IgD-negative memory B cell (primary cell): Measurements from ENCODE around the gene CTXN1. TPM values are rescaled to one million over a fixed set of nuclear protein-coding genes. Genes with fewer than 3 reads are reported as not detected.

ENCODE experiments used
- H3K27ac Mint-ChIP-seq, 3 donors: one replicate each; pipeline ENCODE4 v1.8.0; 2020 to 2022; ENCODE audit warnings: mild to moderate bottlenecking in 3 of 3, mixed read lengths in 3 of 3, moderate library complexity in 1 of 3
- H3K27me3 Mint-ChIP-seq: one replicate; pipeline ENCODE4 v1.8.0; 2021; ENCODE audit warnings: mixed read lengths
- H3K36me3 Mint-ChIP-seq: one replicate; pipeline ENCODE4 v1.8.0; 2020; ENCODE audit warnings: mild to moderate bottlenecking, mixed read lengths
- H3K4me1 Mint-ChIP-seq, 3 donors: one replicate each; pipeline ENCODE4 v1.8.0; 2020 to 2022; ENCODE audit warnings: mixed read lengths in 3 of 3, mild to moderate bottlenecking in 1 of 3
- H3K4me3 Mint-ChIP-seq, 4 donors: one replicate each; pipeline ENCODE4 v1.8.0; 2020 to 2022; ENCODE audit warnings: mild to moderate bottlenecking in 4 of 4, mixed read lengths in 4 of 4, moderate library complexity in 3 of 4
- H3K9me3 Mint-ChIP-seq, 3 donors: one replicate each; pipeline ENCODE4 v1.8.0; 2020 to 2021; ENCODE audit warnings: mixed read lengths in 3 of 3, mild to moderate bottlenecking in 1 of 3
- polyA plus RNA-seq: library from polyadenylated mRNA; unstranded; fragments of 300-500 nt; fragmentation: Illumina TruSeq; gene quantifications from one replicate; pipeline ENCODE4 v1.2.3, GENCODE V29; 2021

CTXN1 gene
- polyA plus RNA-seq, 1 donor from 2014 or later, result not detected

- H3K27me3 Mint-ChIP-seq, result peaks cover 26% of the 10 kb centered on the region
- H3K4me3 Mint-ChIP-seq, result peak overlapping the region; percentile 47 to 80 (median 71)
- peak overlapping the region in 2 of 3 donors; percentile 39 to 91 for H3K27ac Mint-ChIP-seq
- H3K9me3 Mint-ChIP-seq, result peaks cover 0 to 2% (median 0%) of the 10 kb centered on the region in 3 donors
- peaks cover 7% of the 10 kb centered on the region for H3K36me3 Mint-ChIP-seq
- H3K4me1 Mint-ChIP-seq, result peaks cover 12 to 24% (median 13%) of the 10 kb centered on the region in 3 donors
Observed at GRCh38 chr19:7916103-7916954, 9.6 kb downstream of the CTXN1 start.

DNA sequence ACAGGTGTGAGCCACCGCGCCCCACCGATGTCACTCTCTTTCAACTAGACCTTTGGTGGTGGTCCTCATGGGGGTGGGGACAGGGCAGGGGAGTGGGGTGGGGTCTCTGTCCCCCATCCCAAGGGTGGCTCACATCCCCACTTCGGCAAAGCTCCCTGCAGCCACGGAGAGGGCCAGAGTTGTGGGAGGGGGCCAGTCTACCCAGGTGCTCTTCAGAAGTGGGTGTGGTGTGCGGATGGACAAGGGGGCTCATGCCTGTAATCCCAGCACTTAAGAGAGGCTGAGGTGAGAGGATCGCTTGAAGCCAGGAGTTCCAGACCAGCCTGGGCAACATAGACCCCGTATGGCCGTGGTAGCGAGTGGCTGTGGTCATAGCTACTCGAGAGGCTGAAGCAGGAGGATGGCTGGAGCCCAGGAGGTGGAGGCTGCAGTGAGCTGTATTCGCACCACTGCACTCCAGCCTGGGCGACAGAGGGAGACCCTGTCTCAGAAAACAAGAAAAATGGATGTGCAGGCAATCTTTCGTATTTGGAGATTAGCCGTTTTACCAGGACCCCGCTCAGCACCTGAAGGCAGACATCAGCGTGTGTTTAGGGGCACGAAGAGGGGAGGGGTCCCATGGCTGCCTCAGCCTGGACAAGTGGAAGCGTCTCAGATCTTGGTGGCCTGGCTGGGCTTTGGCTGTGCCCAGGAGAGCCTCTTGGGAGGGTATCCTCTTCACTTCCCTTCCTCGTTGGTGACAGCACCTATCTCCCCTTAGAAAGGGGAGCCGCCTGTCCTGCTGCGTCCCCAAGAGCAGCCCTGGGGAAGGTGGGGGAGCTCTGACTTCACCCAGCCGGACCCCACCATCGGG lies 10.5 kb downstream of the CTXN1 start:
- H3K27ac Mint-ChIP-seq, result peak overlapping the region in 2 of 3 donors; percentile 63 to 91

DNA sequence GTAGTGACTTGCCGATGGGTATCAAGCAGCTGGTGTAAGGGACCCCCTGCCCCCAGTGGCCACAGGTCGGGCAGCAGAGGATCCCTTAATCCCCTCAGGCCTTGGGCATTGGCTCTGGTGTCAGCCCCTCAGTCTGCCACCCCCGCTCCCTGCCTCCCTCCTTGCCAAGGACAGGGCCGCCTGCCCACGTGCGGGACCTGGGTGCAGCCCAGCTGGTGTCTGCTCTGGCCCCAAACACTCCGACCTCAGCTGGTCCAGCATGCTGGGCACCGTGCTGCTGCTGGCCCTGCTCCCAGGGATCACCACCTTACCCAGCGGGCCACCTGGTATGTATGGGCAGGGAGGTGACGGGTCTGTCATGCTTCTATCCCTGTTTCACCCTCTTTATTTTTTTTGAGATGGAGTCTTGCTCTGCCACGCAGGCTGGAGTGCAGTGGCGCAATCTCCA lies 11.3 kb downstream of the CTXN1 start, which contains the start of gene TGFBR3L:
TSS of gene TGFBR3L (plus strand) at position 233 of the 448 bp plus-strand sequence.
- Mint-ChIP-seq H3K4me3 (peak within 1 kb of the TSS in 2 of 4 donors; percentile 58 to 78), H3K27me3 (peaks cover 22% of the 10 kb centered on the region), H3K36me3 (peaks cover 7% of the 10 kb centered on the region), H3K9me3 (peaks cover 0 to under 1% (median 0%) of the 10 kb centered on the region in 3 donors), H3K4me1 (peaks cover 4 to 17% (median 6%) of the 10 kb centered on the region in 3 donors), H3K27ac (peak within 1 kb of the TSS in 2 of 3 donors; percentile 63 to 91)

More for the DNA sequence above, 10.5 kb downstream of the CTXN1 start:
- Mint-ChIP-seq H3K9me3 (peaks cover 0 to 2% (median 0%) of the 10 kb centered on the region in 3 donors), H3K4me3 (peak overlapping the region; percentile 21 to 78 (median 52)), H3K36me3 (peaks cover 7% of the 10 kb centered on the region), H3K27me3 (peaks cover 26% of the 10 kb centered on the region), H3K4me1 (peaks cover 8 to 24% (median 11%) of the 10 kb centered on the region in 3 donors)

DNA sequence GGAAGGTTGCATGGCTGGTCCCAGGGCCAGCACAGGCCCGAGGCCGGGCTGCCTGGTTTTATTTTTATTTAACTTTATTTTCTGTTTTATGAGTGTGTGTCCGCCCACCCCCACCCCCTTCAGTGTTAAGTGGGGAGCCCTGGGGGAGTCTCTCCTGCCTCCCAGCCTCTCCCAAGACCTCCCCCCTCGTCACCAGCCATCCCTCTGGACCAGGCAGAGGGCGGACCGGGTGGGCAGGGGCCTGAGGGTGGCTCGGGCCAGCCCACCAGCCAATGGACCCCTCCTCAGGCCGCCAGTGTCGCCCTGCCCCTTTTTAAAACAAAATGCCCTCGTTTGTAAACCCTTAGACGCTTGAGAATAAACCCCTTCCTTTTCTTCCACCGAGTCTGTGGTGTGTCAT lies 11.8 kb downstream of the CTXN1 start:
- peaks cover 20% of the 10 kb centered on the region for H3K27me3 Mint-ChIP-seq
- no peaks in the 10 kb centered on the region for H3K9me3 Mint-ChIP-seq
- no peak overlapping the region for H3K27ac Mint-ChIP-seq
- no peak overlapping the region for H3K4me3 Mint-ChIP-seq
- peaks cover 3 to 15% (median 5%) of the 10 kb centered on the region in 3 donors for H3K4me1 Mint-ChIP-seq
- H3K36me3 Mint-ChIP-seq, result peaks cover 7% of the 10 kb centered on the region

DNA sequence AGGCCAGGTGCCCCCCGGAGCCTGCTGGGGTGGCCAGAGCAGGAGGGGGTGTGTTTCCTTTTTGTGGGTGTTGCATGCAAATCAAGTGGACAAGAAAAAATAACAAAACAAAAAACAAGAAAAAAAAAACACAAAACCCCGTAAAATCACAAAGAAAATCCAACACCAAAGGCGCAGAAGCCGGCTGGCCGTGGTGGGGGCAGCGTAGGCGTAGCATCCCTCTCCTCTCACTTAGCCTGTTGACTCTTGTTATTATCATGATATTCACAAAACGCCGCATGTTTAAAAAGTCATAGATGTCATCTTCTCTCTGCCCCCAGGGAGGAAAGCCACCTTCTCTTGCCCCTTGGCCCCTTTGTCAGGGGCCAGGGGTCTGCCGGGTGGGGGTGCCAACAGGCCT lies 12.3 kb downstream of the CTXN1 start:
- H3K27ac Mint-ChIP-seq, result peak overlapping the region in 1 of 3 donors; percentile 63
- H3K4me3 Mint-ChIP-seq, result no peak overlapping the region
- H3K36me3 Mint-ChIP-seq, result peaks cover 7% of the 10 kb centered on the region
- H3K4me1 Mint-ChIP-seq, result peaks cover 3 to 15% (median 5%) of the 10 kb centered on the region in 3 donors
- no peaks in the 10 kb centered on the region for H3K9me3 Mint-ChIP-seq
- peaks cover 20% of the 10 kb centered on the region for H3K27me3 Mint-ChIP-seq

DNA sequence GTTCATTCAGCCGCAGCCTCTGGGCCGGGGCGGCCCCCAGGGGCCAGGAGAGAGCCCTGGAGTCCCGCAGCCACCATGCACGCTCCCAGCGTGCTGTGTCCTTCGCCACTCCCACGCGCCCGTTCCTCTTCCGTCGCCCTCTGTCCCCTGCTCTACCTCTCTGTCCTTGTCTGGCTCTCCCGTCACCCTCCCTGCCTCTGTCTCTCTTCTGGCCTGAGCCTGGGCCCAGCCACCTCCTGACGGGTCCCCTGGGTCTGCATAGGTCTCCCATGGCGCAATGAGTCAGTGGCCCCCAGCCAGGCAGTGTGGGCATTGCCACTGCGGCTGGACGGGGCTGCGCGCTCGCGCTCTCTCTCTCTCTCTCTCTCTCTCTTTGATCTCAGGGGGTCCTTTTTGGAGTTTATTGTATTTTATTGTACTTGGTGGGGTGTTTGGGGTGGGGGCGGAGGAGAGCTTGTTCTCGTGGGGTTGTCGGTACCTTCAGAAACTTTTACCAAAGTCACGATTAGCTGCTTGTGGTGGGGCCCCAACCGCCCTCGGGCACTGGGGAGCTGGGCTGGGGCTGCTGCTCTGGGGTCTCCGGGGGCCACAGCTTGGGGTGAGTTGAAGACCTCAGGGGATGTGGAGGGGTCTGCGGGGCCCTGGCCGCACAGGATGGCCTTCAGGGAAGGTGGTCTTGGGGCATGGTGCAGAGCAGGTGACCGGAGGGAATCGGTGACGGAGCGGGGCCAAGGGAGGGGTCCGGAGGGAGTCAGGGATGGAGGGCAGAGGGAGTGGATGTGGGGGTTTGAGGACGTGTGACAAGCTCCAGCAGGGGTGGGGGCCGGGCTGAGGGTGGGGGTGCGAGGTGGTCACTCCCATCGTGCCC lies 13.0 kb downstream of the CTXN1 start:
- H3K4me3 Mint-ChIP-seq, result no peak overlapping the region
- H3K9me3 Mint-ChIP-seq, result no peaks in the 10 kb centered on the region
- no peak overlapping the region for H3K27ac Mint-ChIP-seq
- H3K4me1 Mint-ChIP-seq, result peaks cover 0 to 9% (median 5%) of the 10 kb centered on the region in 3 donors
- H3K36me3 Mint-ChIP-seq, result peaks cover 7% of the 10 kb centered on the region
- peaks cover 14% of the 10 kb centered on the region for H3K27me3 Mint-ChIP-seq

DNA sequence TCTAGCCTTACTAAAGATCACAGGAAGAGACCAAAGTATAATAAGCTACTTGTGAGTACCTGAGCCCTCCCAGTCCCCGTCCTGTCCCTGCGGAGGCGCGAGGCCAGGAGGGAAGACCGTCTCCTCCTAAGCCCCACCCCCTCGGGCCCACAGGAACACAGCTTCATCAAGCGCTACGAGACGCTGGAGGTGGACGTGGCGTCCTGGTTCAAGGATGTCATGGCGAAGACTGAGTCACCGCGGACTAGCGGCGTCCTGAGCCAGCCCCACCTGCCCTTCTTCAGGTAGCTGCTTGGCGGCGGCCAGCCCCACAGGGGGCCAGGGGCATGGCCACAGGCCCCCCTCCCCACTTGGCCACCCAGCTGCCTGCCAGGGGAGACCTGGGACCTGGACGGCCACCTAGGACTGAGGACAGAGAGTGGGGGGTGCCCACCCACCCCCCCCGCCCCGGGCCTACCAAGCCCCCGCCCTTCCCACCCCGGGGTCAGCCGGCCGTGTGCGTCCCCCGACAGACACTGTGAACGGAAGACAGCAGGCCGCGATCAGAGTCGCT lies 13.7 kb downstream of the CTXN1 start:
- H3K4me3 Mint-ChIP-seq, result no peak overlapping the region
- H3K4me1 Mint-ChIP-seq, result peaks cover 0 to 7% (median 5%) of the 10 kb centered on the region in 3 donors
- H3K27me3 Mint-ChIP-seq, result peaks cover 13% of the 10 kb centered on the region
- H3K27ac Mint-ChIP-seq, result peak overlapping the region in 1 of 3 donors; percentile 80
- H3K36me3 Mint-ChIP-seq, result peaks cover 7% of the 10 kb centered on the region
- H3K9me3 Mint-ChIP-seq, result no peaks in the 10 kb centered on the region

- H3K36me3 Mint-ChIP-seq, result peaks cover 7% of the 10 kb centered on the region
- peaks cover 13% of the 10 kb centered on the region for H3K27me3 Mint-ChIP-seq
- peak overlapping the region in 1 of 3 donors; percentile 80 for H3K27ac Mint-ChIP-seq
- no peaks in the 10 kb centered on the region for H3K9me3 Mint-ChIP-seq
- peak overlapping the region in 1 of 4 donors; percentile 10 for H3K4me3 Mint-ChIP-seq
- peaks cover 0 to 7% (median 5%) of the 10 kb centered on the region in 3 donors for H3K4me1 Mint-ChIP-seq
Observed at GRCh38 chr19:7911508-7912143, 14.3 kb downstream of the CTXN1 start.

GRCh38 chr19:7910321-7911161 lies 15.4 kb downstream of the CTXN1 start:
- Mint-ChIP-seq H3K4me1 (peaks cover 1 to 3% (median 2%) of the 10 kb centered on the region in 3 donors), H3K4me3 (no peak overlapping the region), H3K27ac (peak overlapping the region in 1 of 3 donors; percentile 39), H3K9me3 (no peaks in the 10 kb centered on the region), H3K27me3 (peaks cover 8% of the 10 kb centered on the region), H3K36me3 (peaks cover 7% of the 10 kb centered on the region)

GRCh38 chr19:7909471-7910067 lies 16.4 kb downstream of the CTXN1 start:
- Mint-ChIP-seq H3K27ac (no peak overlapping the region), H3K4me3 (no peak overlapping the region), H3K9me3 (no peaks in the 10 kb centered on the region), H3K36me3 (peaks cover 6% of the 10 kb centered on the region), H3K4me1 (peaks cover 5 to 8% (median 7%) of the 10 kb centered on the region in 3 donors), H3K27me3 (no peaks in the 10 kb centered on the region)

GRCh38 chr19:7908742-7909461 lies 17.0 kb downstream of the CTXN1 start:
- Mint-ChIP-seq H3K9me3 (no peaks in the 10 kb centered on the region), H3K27ac (peak overlapping the region in 1 of 3 donors; percentile 82), H3K4me1 (peaks cover 7 to 9% (median 9%) of the 10 kb centered on the region in 3 donors), H3K27me3 (no peaks in the 10 kb centered on the region), H3K36me3 (peaks cover 6% of the 10 kb centered on the region), H3K4me3 (no peak overlapping the region)
